Stomach (tissue), 9 donors: ENCODE data around the gene MED10. TPM values are rescaled to one million over a fixed set of nuclear protein-coding genes. Genes with fewer than 3 reads are reported as not detected.

ENCODE experiments used
- DNase-seq, 2 donors: peaks; one replicate each; pipeline versions ENCODE4 v3.0.0 to v3.0.0-alpha.2; 2013 to 2019
- H3K27ac ChIP-seq, 5 donors: fragments of 200-600 bp in 4 of 5; sonication (generic) in 4 of 5; one replicate each; pipeline ENCODE4 v1.5.1; 2013 to 2019; ENCODE audit warnings: mild to moderate bottlenecking in 1 of 5, moderate library complexity in 1 of 5
- H3K27me3 ChIP-seq, 3 donors: fragments of 200-600 bp; sonication (generic); one replicate each; pipeline ENCODE4 v1.5.1; 2017 to 2019; ENCODE audit warnings: mixed run types in 1 of 3
- H3K36me3 ChIP-seq, 4 donors: fragments of 200-600 bp; sonication (generic); 1 replicate in 3 of 4; 2 replicates in 1 of 4; pipeline ENCODE4 v1.5.1; 2016 to 2019
- H3K4me1 ChIP-seq, 4 donors: fragments of 200-600 bp; sonication (generic); one replicate each; pipeline ENCODE4 v1.5.1; 2016 to 2019
- H3K4me3 ChIP-seq, 4 donors: fragments of 200-600 bp; sonication (generic) in 3 of 4; one replicate each; pipeline ENCODE4 v1.5.1; 2016 to 2019; ENCODE audit warnings: mild to moderate bottlenecking in 1 of 4
- H3K9me3 ChIP-seq, 4 donors: fragments of 200-600 bp; sonication (generic); one replicate each; pipeline ENCODE4 v1.5.1; 2016 to 2019
- EP300 ChIP-seq: sonication (generic); formaldehyde crosslinking; IDR thresholded peaks from one replicate; pipeline ENCODE4 v1.6.1; 2017; ENCODE audit warnings: antibody characterized with exemption
- POLR2A ChIP-seq, 4 donors: fragments of 450-650 bp; IDR thresholded peaks; one replicate each; pipeline ENCODE4 v1.6.1; 2016; ENCODE audit warnings: antibody characterized with exemption in 4 of 4, control low read depth in 2 of 4, mild to moderate bottlenecking in 1 of 4, moderate library complexity in 1 of 4
- POLR2AphosphoS5 ChIP-seq, 3 donors: sonication (generic); formaldehyde crosslinking; IDR thresholded peaks; one replicate each; pipeline ENCODE4 v1.6.1; 2016; ENCODE audit warnings: antibody characterized with exemption in 3 of 3
- WGBS, 5 donors: extraction: QIAGEN DNeasy Blood & Tissue Kit in 3 of 5; methylation state at CpG; one replicate each; pipeline versions ENCODE4 v1.1.5 to v1.1.7; 2013 to 2018; 5-methylcytosine and 5-hydroxymethylcytosine counted together
- intact Hi-C: fragments of 100-400 bp; cut with DNase I; formaldehyde crosslinking; loops from one replicate; pipeline ENCODE4 v1.15.1; 2023; ENCODE audit warnings: low total_unique reads
- polyA plus RNA-seq, 3 donors: library from polyadenylated mRNA; stranded (reverse); fragments of 200-250 nt; gene quantifications; one replicate each; pipeline ENCODE4 v1.2.3, GENCODE V29; 2013
- total RNA-seq, 5 donors: library from RNA; depleted of rRNA; stranded (reverse); fragments of >200 nt; gene quantifications; one replicate each; pipeline versions ENCODE4 v1.1.0 to v1.2.3, GENCODE V29; 2014 to 2016
- TF ChIP-seq, protein P1 (sequence below), 7 experiments: fragments of 450-650 bp in 4 of 7; fragments of 200-600 bp in 3 of 7; sonication (generic) in 3 of 7; IDR thresholded peaks; one replicate each; pipeline ENCODE4 v1.5.1; 2016 to 2019; ENCODE audit warnings: antibody characterized with exemption in 7 of 7, control low read depth in 2 of 7, mild to moderate bottlenecking in 1 of 7
- donor health status: healthy with polysubstance abuse.
- donor health status: Bipolar disorder and iron deficiency.
- donor health status: healthy.

Gene MED10
- total and polyA plus RNA-seq, 8 donors = 17.5 to 104 (median 34.3) TPM

GRCh38 chr5:6350277-6351090 is 27.9 kb downstream of the MED10 start:
- H3K4me3 ChIP-seq = no peak overlapping the region
- no peaks in the 10 kb centered on the region for H3K27me3 ChIP-seq
- 69 to 79% (median 79%) methylated on average over 13 to 18 of the region's 18 CpGs for WGBS, 5 donors
- no peak overlapping the region for H3K27ac ChIP-seq
- H3K36me3 ChIP-seq = peaks cover 0 to 11% (median 0%) of the 10 kb centered on the region in 4 donors
- no peaks in the 10 kb centered on the region for H3K9me3 ChIP-seq
- DNase-seq = no peak
- intact Hi-C loops = no loop called here
- TF ChIP-seq, protein P1, sequence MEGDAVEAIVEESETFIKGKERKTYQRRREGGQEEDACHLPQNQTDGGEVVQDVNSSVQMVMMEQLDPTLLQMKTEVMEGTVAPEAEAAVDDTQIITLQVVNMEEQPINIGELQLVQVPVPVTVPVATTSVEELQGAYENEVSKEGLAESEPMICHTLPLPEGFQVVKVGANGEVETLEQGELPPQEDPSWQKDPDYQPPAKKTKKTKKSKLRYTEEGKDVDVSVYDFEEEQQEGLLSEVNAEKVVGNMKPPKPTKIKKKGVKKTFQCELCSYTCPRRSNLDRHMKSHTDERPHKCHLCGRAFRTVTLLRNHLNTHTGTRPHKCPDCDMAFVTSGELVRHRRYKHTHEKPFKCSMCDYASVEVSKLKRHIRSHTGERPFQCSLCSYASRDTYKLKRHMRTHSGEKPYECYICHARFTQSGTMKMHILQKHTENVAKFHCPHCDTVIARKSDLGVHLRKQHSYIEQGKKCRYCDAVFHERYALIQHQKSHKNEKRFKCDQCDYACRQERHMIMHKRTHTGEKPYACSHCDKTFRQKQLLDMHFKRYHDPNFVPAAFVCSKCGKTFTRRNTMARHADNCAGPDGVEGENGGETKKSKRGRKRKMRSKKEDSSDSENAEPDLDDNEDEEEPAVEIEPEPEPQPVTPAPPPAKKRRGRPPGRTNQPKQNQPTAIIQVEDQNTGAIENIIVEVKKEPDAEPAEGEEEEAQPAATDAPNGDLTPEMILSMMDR (IDR thresholded peaks at IDR 0.05) = no peak
- no peak for TF ChIP-seq POLR2A (IDR thresholded peaks at IDR 0.05)
- TF ChIP-seq POLR2AphosphoS5 (IDR thresholded peaks at IDR 0.05) = no peak
- no peak for TF ChIP-seq EP300
- H3K4me1 ChIP-seq = no peaks in the 10 kb centered on the region

- peaks cover 0 to 11% (median 0%) of the 10 kb centered on the region in 4 donors for H3K36me3 ChIP-seq
- no peak overlapping the region for H3K27ac ChIP-seq
- H3K27me3 ChIP-seq = no peaks in the 10 kb centered on the region
- intact Hi-C loops = no loop called here
- no peak for DNase-seq
- no peak overlapping the region for H3K4me3 ChIP-seq
- H3K9me3 ChIP-seq = no peaks in the 10 kb centered on the region
- no peaks in the 10 kb centered on the region for H3K4me1 ChIP-seq
- 63 to 86% (median 67%) methylated on average over 15 to 19 of the region's 19 CpGs for WGBS, 5 donors
- TF ChIP-seq POLR2A (IDR thresholded peaks at IDR 0.05) (no peak), POLR2AphosphoS5 (IDR thresholded peaks at IDR 0.05) (no peak), EP300 (no peak)
- TF ChIP-seq, protein P1 (IDR thresholded peaks at IDR 0.05) = no peak
Measured at GRCh38 chr5:6349387-6349786, 29.0 kb downstream of the MED10 start.

- Histone ChIP-seq H3K9me3 (no peaks in the 10 kb centered on the region), H3K27ac (no peak overlapping the region), H3K4me3 (no peak overlapping the region), H3K27me3 (no peaks in the 10 kb centered on the region), H3K36me3 (peaks cover 0 to 11% (median 0%) of the 10 kb centered on the region in 4 donors), H3K4me1 (no peaks in the 10 kb centered on the region)
- WGBS, 5 donors = 90 to 96% (median 94%) methylated on average over 13 to 15 of the region's 15 CpGs
- TF ChIP-seq POLR2A (IDR thresholded peaks at IDR 0.05) = no peak
- TF ChIP-seq EP300 = no peak
- TF ChIP-seq POLR2AphosphoS5 (IDR thresholded peaks at IDR 0.05) = no peak
- TF ChIP-seq, protein P1 (IDR thresholded peaks at IDR 0.05) = no peak
- intact Hi-C loops = no loop called here
- no peak for DNase-seq
Measured at GRCh38 chr5:6348476-6349000, 29.8 kb downstream of the MED10 start.

GRCh38 chr5:6347673-6348072 is 30.7 kb downstream of the MED10 start:
- H3K9me3 ChIP-seq = no peaks in the 10 kb centered on the region
- H3K36me3 ChIP-seq = peaks cover 0 to 11% (median 0%) of the 10 kb centered on the region in 4 donors
- H3K27me3 ChIP-seq = no peaks in the 10 kb centered on the region
- WGBS, 5 donors = 90 to 94% (median 92%) methylated on average over 19 of the region's 19 CpGs
- no peaks in the 10 kb centered on the region for H3K4me1 ChIP-seq
- no peak for TF ChIP-seq POLR2AphosphoS5 (IDR thresholded peaks at IDR 0.05)
- no peak for TF ChIP-seq EP300
- no peak for TF ChIP-seq POLR2A (IDR thresholded peaks at IDR 0.05)
- TF ChIP-seq, protein P1 (IDR thresholded peaks at IDR 0.05) = no peak
- H3K27ac ChIP-seq = no peak overlapping the region
- intact Hi-C loops = no loop called here
- DNase-seq = no peak
- H3K4me3 ChIP-seq = no peak overlapping the region
